GM19035 (cell line): ENCODE measurements around the gene ARHGEF40.

ENCODE experiments used
- ATAC-seq: cut with Tn5 transposase; IDR thresholded peaks from one replicate; pipeline ENCODE4 v1.9.1; 2021; ENCODE audit not compliant: unreplicated experiment

Gene ARHGEF40

DNA sequence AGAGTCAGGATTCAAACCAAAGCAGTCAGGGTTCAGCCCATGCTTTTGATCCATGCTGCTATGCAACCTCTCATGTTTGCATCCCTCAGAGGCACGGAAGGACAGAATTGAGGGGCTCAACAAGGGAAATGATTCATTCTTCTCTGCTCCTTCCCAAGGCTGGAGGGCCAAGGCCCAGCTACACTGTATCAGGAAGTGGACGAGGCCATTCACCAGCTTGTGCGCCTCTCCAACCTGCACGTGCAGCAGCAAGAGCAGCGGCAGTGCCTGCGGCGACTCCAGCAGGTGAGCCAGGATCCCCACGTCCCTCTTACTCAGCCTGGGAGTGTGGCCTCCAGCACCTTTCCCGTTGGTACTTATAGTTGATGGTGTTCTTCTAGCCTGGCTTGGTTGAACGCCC lies 8.6 kb downstream of the ARHGEF40 start:
- ATAC-seq, result no peak

DNA sequence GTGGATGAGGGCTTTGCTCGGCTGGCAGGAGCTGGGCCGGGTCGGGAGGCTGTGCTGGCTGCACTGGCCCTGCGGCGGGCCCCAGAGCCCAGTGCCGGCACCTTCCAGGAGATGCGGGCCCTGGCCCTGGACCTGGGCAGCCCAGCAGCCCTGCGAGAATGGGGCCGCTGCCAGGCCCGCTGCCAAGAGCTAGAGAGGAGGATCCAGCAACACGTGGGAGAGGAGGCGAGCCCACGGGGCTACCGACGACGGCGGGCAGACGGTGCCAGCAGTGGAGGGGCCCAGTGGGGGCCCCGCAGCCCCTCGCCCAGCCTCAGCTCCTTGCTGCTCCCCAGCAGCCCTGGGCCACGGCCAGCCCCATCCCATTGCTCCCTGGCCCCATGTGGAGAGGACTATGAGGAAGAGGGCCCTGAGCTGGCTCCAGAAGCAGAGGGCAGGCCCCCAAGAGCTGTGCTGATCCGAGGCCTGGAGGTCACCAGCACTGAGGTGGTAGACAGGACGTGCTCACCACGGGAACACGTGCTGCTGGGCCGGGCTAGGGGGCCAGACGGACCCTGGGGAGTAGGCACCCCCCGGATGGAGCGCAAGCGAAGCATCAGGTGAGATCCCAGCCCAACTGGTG lies 11.5 kb downstream of the ARHGEF40 start:
- no peak for ATAC-seq

- ATAC-seq, result no peak
Observed at GRCh38 chr14:21083565-21084325, 13.6 kb downstream of the ARHGEF40 start.

DNA sequence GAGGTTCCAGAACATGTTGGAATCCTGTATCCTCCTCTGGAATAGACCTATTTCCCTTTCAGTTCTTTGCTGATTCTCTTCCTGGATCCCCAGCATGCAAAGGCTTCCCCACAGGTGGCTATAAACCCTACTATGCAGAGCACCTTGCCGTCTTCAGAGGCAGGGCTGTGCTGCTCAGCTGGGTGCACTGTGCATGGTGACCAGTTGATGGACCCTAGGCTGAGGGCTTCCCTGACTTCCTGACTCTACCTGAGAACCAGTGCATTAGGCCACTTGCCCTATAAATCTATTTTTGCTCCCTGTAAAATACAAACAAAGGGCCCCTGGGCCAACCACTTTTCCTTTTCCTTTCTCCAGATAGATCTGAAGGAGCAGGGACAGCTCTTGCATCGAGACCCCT lies 14.3 kb downstream of the ARHGEF40 start:
- ATAC-seq, result no peak

DNA sequence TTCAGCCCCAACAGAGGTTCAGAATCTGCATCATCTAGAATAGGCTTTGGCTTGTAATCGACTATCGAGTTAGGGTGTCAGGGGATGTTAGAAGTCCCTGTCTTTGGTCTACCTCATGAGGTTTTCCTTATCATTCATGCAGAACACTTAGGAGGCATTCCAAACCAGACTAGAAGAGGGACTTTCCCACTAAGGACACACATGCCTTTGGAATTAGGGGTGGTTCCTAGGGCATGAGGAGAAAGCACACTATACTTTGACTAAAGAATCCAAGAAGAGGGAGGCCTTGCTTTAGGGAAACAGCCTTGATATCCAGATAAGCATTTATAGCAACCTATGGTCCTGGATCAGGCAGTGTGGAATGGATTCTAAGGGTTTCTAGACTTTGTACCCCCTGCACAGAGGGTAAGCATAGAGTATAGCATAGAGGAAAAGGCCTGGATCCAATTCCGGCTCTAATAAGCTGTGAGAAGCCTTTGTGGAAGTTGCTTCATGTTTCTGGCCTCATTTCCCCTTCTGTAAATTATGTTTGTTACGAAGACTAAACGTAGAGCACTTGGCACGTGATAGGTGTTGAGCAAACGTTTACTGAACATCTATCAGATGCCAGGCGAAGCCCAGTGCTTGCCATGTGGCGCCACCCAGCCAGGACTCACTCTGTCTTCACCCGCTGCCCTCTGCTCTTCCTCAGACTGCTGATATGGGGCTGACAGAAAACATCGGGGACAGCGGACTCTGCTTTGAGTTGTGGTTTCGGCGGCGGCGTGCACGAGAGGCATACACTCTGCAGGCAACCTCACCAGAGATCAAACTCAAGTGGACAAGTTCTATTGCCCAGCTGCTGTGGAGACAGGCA lies 15.1 kb downstream of the ARHGEF40 start:
- ATAC-seq, result no peak

DNA sequence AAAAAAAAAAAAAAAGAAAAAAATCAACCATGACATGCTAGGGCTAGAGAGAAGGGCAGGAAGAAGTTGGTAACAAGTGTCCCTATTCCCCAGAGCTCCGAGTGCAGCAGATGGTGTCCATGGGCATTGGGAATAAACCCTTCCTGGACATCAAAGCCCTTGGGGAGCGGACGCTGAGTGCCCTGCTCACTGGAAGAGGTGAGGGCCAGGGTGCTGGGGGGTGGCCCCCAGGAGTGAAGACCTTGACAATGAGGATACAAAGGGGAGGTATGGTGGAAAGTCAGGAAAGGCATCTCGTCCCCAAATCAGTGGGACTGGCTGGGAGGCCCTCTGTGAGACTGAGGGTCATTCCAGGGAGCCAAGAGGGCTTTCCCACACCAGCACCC lies 16.8 kb downstream of the ARHGEF40 start:
- ATAC-seq, result no peak

DNA sequence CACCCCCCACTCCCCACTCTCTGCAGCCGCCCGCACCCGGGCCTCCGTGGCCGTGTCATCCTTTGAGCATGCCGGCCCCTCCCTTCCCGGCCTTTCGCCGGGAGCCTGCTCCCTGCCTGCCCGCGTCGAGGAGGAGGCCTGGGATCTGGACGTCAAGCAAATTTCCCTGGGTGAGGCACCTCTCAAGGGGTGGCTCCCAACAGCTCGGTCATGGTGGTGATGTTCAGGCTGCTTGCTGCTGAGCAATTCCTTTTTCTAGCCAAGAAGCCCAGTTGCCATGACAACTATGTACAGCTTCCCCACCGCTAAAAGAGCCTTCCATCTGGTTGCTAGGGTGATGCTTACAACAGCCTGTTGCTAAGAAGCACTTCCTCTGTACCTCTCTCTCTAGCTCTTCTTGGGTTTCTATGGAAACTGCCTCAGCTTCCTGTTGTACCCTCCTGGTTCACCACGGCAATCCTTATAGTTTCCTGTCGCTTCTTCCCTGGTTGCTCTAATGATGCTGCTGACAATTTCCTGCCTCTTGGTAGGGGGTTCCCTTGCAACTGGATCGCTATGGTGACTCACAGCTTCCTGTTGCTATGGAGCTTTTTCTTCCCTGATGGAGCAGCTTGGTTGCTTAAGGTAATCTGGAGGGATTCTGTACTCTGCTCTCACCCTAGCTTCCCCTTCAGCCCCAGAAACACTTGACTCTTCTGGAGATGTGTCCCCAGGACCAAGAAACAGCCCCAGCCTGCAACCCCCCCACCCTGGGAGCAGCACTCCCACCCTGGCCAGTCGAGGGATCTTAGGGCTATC lies 17.4 kb downstream of the ARHGEF40 start:
- ATAC-seq, result no peak

- ATAC-seq, result no peak
Observed at GRCh38 chr14:21088687-21089086, 18.6 kb downstream of the ARHGEF40 start.

GRCh38 chr14:21089271-21089670 lies 19.2 kb downstream of the ARHGEF40 start:
- ATAC-seq, result no peak

DNA sequence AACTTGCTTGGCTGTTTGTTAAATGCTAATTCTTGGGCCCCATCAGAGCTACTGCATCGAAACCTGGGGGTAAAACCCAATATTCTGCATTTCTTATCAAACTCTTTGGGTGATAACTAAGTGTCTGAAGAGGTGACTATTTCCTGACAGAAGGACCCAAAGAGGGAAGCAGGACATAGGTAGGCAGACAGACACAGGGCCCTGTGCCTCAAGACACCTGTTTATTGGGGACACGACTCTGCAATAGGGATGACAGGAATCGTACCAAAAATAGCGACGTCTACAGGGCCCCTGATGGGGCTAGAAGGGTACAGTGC lies 19.7 kb downstream of the ARHGEF40 start:
- ATAC-seq, result no peak

GRCh38 chr14:21090194-21090939 lies 20.3 kb downstream of the ARHGEF40 start:
- ATAC-seq, result no peak

GRCh38 chr14:21090940-21091663 lies 21.0 kb downstream of the ARHGEF40 start:
- ATAC-seq, result no peak

DNA sequence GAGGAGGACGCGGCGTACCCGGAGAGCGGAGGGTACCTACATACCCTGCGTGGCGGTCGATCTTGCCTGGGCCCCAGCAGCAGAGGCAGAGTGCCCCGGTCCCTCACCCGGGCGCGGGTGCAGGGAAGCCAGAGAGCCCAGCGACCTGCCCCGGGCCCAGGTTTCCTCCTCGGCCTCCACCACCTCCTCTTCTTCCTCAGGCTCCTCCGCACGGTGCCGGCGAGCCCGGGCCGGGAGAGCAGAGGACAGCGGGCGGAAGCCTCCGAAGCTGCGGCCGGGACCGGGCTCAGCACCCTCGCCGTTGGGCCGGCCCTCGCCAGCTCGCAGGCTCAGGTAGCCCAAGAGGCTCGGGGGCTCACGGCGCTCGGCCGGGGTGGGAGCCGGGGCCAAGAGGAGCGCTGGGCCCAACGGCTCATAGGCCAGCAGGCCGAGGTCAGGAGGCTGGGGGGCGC lies 21.7 kb downstream of the ARHGEF40 start:
- no peak for ATAC-seq

GRCh38 chr14:21092273-21093011 lies 22.3 kb downstream of the ARHGEF40 start:
- peak; percentile 84 for ATAC-seq

DNA sequence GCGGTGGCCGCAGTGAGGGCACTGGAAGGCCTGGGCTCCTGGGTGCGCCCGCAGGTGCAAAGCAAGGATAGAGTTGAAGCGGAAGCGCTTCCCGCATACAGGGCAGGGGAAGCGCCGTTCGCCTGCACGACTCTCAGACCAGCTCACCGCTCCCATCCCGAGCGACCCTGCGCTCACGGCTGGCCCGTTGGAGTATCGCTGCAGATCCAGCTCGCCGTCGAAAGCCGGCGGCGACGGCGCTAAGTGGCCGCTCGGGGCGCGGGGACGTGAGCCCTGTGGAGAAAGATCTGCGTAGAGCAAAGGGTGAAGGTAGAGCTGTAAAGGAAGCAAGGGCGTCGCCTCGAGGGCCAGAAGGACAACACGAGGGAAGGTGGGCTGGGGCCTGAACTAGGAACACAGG lies 22.9 kb downstream of the ARHGEF40 start:
- no peak for ATAC-seq

- no peak for ATAC-seq
Observed at GRCh38 chr14:21093769-21094681, 23.9 kb downstream of the ARHGEF40 start.

GRCh38 chr14:21095430-21096205 lies 25.5 kb downstream of the ARHGEF40 start:
- no peak for ATAC-seq
